H1 (cell line): ENCODE data around the gene HIBADH. TPM values are rescaled to one million over a fixed set of nuclear protein-coding genes. Genes with fewer than 3 reads are reported as not detected.

ENCODE experiments used
- ASH2L ChIP-seq: fragments of 200-600, 300-600 bp; sonication (generic); IDR thresholded peaks from one replicate; pipeline ENCODE4 v1.7.1; 2017; ENCODE audit warnings: low read length
- BRCA1 ChIP-seq: IDR thresholded peaks from 2 replicates; pipeline ENCODE4 v1.6.1; 2012; ENCODE audit warnings: low read depth, low read length, improper control_type of control experiment
- CBX5 ChIP-seq: fragments of 300-800, 300-1000 bp; sonication (generic); IDR thresholded peaks from 2 replicates; pipeline ENCODE4 v1.7.1; 2016; ENCODE audit warnings: antibody characterized with exemption, low read length, low read depth
- CHD7 ChIP-seq: fragments of 300-600 bp; sonication (generic); IDR thresholded peaks from 2 replicates; pipeline ENCODE4 v1.7.1; 2012; ENCODE audit warnings: low read length, moderate library complexity, mild to moderate bottlenecking, inconsistent platforms; ENCODE audit not compliant: insufficient replicate concordance
- RBBP5 ChIP-seq: IDR thresholded peaks from 2 replicates; pipeline ENCODE4 v1.7.1; 2012; ENCODE audit warnings: low read depth, mild to moderate bottlenecking, inconsistent platforms, low read length, moderate library complexity, borderline replicate concordance
- SIN3A ChIP-seq, 2 experiments: IDR thresholded peaks in 1 of 2; conservative IDR thresholded peaks in 1 of 2; 2 replicates each; pipeline ENCODE4 v1.6.1; 2011 to 2012; ENCODE audit warnings: low read length in 2 of 2, improper control_type of control experiment in 1 of 2, low read depth in 1 of 2, mild to moderate bottlenecking in 1 of 2
- TAF7 ChIP-seq: optimal IDR thresholded peaks from 2 replicates; pipeline ENCODE3; 2011; ENCODE audit warnings: low read depth, mild to moderate bottlenecking, inconsistent platforms, low read length, moderate library complexity, borderline replicate concordance
- polyA plus RNA-seq, 7 experiments: library from polyadenylated mRNA; depleted of rRNA in 3 of 7; stranded (reverse) in 5 of 7; unstranded in 2 of 7; fragments of >200 nt in 5 of 7; fragments of 200-250 nt in 2 of 7; gene quantifications; 1 replicate in 5 of 7; 2 replicates in 1 of 7; 4 replicates in 1 of 7; pipeline versions ENCODE4 v1.2.1 to v1.2.3, GENCODE V29; 2011 to 2013; ENCODE audit warnings: missing spikeins in 2 of 7, mixed read lengths in 2 of 7
- total RNA-seq: library from RNA; stranded (reverse); fragmentation: NEBNext Ultra II Directional; extraction: Animal tissue kit (Norgen Biotek cat#: 25700); gene quantifications from 2 replicates; pipeline ENCODE4 v1.2.1, GENCODE V29; 2021

Gene HIBADH
- total and polyA plus RNA-seq, 2 of the 8 experiments (the other 6 are each of a cell fraction or from before 2014, with no cell fraction given): 30.1 to 39.5 TPM

GRCh38 chr7:27518561-27519350, 143.9 kb downstream of the HIBADH start (continued):
- TF ChIP-seq CHD7: no peak
- TF ChIP-seq CBX5: no peak
- no peak for TF ChIP-seq BRCA1
- no peak for TF ChIP-seq RBBP5
- TF ChIP-seq TAF7: no peak
- no peak for TF ChIP-seq ASH2L
- TF ChIP-seq SIN3A (conservative IDR thresholded peaks at IDR 0.05 in 1 of 2, IDR thresholded peaks at IDR 0.05 in 1 of 2; ENCODE audit: low read depth in 1 of 2, low read length in 2 of 2): no peak
